ENCODE results near the gene CENPA.
"Not testable (repeated sequence)": the region's sequence is repeated elsewhere in the genome, so short reads cannot be mapped to it uniquely, and the experiment has no call there.

Gene CENPA

GRCh38 chr2:26793518-26793917 lies 7.7 kb downstream of the CENPA start:
- no peak for TF ChIP-seq CTCF (IDR thresholded peaks at IDR 0.05; ENCODE audit: low read depth, low read length)
- no peak for TF ChIP-seq POLR2A (IDR thresholded peaks at IDR 0.05; ENCODE audit: extremely low read depth, insufficient read length)
- TF ChIP-seq MYC (IDR thresholded peaks at IDR 0.05; ENCODE audit: low read depth, low read length) = no peak
- no peak for DNase-seq (ENCODE audit: low read depth)
- H3K4me3 ChIP-seq (ENCODE audit: low read depth, low read length) = no peak overlapping the region

- not testable (repeated sequence) for DNase-seq (ENCODE audit: low read depth); H3K4me3 ChIP-seq (ENCODE audit: low read depth, low read length)
These were observed 9.3 kb downstream of the CENPA start for GRCh38 chr2:26795135-26795534.

GRCh38 chr2:26801328-26801727 lies 15.5 kb downstream of the CENPA start:
- H3K4me3 ChIP-seq (ENCODE audit: low read depth, low read length) = no peak overlapping the region
- DNase-seq (ENCODE audit: low read depth) = no peak
- no peak for TF ChIP-seq MAX (IDR thresholded peaks at IDR 0.05; ENCODE audit: low read depth, low read length)
- no peak for TF ChIP-seq MYC (IDR thresholded peaks at IDR 0.05; ENCODE audit: low read depth, low read length)
- no peak for TF ChIP-seq POLR2A (IDR thresholded peaks at IDR 0.05; ENCODE audit: extremely low read depth, insufficient read length)
- TF ChIP-seq CTCF (IDR thresholded peaks at IDR 0.05; ENCODE audit: low read depth, low read length) = no peak

GRCh38 chr2:26801796-26802195 lies 15.9 kb downstream of the CENPA start:
- no peak for TF ChIP-seq MYC (IDR thresholded peaks at IDR 0.05; ENCODE audit: low read depth, low read length)
- TF ChIP-seq POLR2A (IDR thresholded peaks at IDR 0.05; ENCODE audit: extremely low read depth, insufficient read length) = no peak
- no peak for TF ChIP-seq CTCF (IDR thresholded peaks at IDR 0.05; ENCODE audit: low read depth, low read length)
- TF ChIP-seq MAX (IDR thresholded peaks at IDR 0.05; ENCODE audit: low read depth, low read length) = no peak
- DNase-seq (ENCODE audit: low read depth) = no peak
- no peak overlapping the region for H3K4me3 ChIP-seq (ENCODE audit: low read depth, low read length)

GRCh38 chr2:26805241-26805676 lies 19.4 kb downstream of the CENPA start:
- H3K4me3 ChIP-seq (ENCODE audit: low read depth, low read length) = no peak overlapping the region
- no peak for DNase-seq (ENCODE audit: low read depth)
- no peak for TF ChIP-seq MYC (IDR thresholded peaks at IDR 0.05; ENCODE audit: low read depth, low read length)
- TF ChIP-seq POLR2A (IDR thresholded peaks at IDR 0.05; ENCODE audit: extremely low read depth, insufficient read length) = no peak
- no peak for TF ChIP-seq CTCF (IDR thresholded peaks at IDR 0.05; ENCODE audit: low read depth, low read length)
- TF ChIP-seq MAX (IDR thresholded peaks at IDR 0.05; ENCODE audit: low read depth, low read length) = no peak

- no peak for TF ChIP-seq POLR2A (IDR thresholded peaks at IDR 0.05; ENCODE audit: extremely low read depth, insufficient read length)
- no peak for TF ChIP-seq CTCF (IDR thresholded peaks at IDR 0.05; ENCODE audit: low read depth, low read length)
- no peak for TF ChIP-seq MAX (IDR thresholded peaks at IDR 0.05; ENCODE audit: low read depth, low read length)
- no peak for TF ChIP-seq MYC (IDR thresholded peaks at IDR 0.05; ENCODE audit: low read depth, low read length)
- no peak overlapping the region for H3K4me3 ChIP-seq (ENCODE audit: low read depth, low read length)
- no peak for DNase-seq (ENCODE audit: low read depth)
These were observed 22.1 kb downstream of the CENPA start for GRCh38 chr2:26807788-26808460.

Measured in NB4 (cell line).